Neutrophil (primary cell): ENCODE data around the gene YDJC.
"Not testable (repeated sequence)": the region's sequence is repeated elsewhere in the genome, so short reads cannot be mapped to it uniquely, and the experiment has no call there.

Experiments used
- H3K27ac ChIP-seq: fragments of 200-600 bp; sonication (generic); 2 replicates; pipeline ENCODE4 v1.5.1; 2016; ENCODE audit warnings: mild to moderate bottlenecking, moderate library complexity
- H3K27me3 ChIP-seq: fragments of 200-600 bp; sonication (generic); 2 replicates; pipeline ENCODE4 v1.6.0; 2016; ENCODE audit warnings: mild to moderate bottlenecking
- H3K36me3 ChIP-seq: fragments of 200-600 bp; sonication (generic); 2 replicates; pipeline ENCODE4 v1.5.1; 2017
- H3K4me1 ChIP-seq, 2 experiments: fragments of 200-600 bp in 1 of 2; sonication (generic) in 1 of 2; 1 replicate in 1 of 2; 2 replicates in 1 of 2; pipeline versions ENCODE4 v1.5.1 to v1.6.1; 2013 to 2016; ENCODE audit warnings: low read depth in 1 of 2, low read length in 1 of 2, mild to moderate bottlenecking in 1 of 2, moderate library complexity in 1 of 2; ENCODE audit not compliant: control insufficient read depth in 1 of 2, insufficient read depth in 1 of 2
- H3K4me3 ChIP-seq, 2 experiments: fragments of 200-600 bp in 1 of 2; sonication (generic) in 1 of 2; 1 replicate in 1 of 2; 2 replicates in 1 of 2; pipeline ENCODE4 v1.5.1; 2013 to 2016; ENCODE audit warnings: low read depth in 1 of 2, low read length in 1 of 2, mild to moderate bottlenecking in 1 of 2, moderate library complexity in 1 of 2
- H3K9me3 ChIP-seq: fragments of 200-600 bp; sonication (generic); 2 replicates; pipeline ENCODE4 v1.5.1; 2016
- CTCF ChIP-seq: fragments of 200-600 bp; sonication (generic); IDR thresholded peaks from 2 replicates; pipeline ENCODE4 v1.5.1; 2016; ENCODE audit warnings: antibody characterized with exemption

The YDJC gene

DNA sequence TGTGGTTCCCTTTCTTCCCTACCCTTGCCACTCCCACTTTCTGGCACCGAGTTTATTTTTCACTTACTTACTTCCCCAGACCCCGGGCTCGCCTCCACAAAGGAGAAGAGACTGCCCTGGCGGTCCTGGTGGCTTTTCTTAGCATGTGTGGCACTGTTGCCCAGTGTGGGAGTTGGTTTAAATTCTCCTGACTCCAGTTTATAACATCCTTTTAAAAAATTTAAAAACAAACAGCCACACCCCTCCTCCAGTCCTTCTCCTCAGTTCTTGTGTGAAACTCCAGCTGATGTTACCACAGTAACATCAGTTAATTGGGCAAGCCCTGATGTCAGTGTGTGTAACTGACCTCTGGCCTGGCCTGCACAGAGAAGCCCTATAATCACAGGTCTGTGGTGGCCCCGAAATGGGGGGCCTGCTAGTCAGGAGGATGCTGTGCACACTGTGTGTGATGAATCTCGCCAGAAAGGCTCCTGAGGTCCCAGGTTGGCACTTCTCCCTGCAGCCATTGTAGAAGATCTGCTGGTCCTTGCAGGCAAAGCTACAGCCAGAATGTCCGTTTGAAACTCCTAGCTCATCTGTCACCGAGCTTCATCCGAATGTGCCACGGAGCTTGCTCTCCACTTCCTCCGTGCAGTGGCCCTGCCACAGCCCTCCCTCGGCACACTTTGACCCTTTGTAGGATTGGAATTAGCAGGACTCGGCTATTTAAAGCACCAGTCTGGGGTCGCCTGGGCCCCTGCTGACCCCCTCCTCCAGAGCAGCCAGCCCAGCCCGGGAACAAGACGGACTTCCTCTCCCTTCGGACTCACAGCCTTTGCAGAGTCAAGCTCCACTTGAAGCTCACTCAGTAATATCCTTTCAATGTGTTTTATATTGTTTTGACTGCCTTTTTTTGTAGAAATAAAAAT lies 7.6 kb downstream of the YDJC start:
- H3K4me1 ChIP-seq, result peaks cover 34 to 45% of the 10 kb centered on the region in 2 experiments
- peak overlapping the region; percentile 87 for H3K27ac ChIP-seq
- H3K9me3 ChIP-seq, result no peaks in the 10 kb centered on the region
- peaks cover 9% of the 10 kb centered on the region for H3K36me3 ChIP-seq
- peak overlapping the region; percentile 22 to 25 for H3K4me3 ChIP-seq
- TF ChIP-seq CTCF, result no peak
- no peaks in the 10 kb centered on the region for H3K27me3 ChIP-seq

DNA sequence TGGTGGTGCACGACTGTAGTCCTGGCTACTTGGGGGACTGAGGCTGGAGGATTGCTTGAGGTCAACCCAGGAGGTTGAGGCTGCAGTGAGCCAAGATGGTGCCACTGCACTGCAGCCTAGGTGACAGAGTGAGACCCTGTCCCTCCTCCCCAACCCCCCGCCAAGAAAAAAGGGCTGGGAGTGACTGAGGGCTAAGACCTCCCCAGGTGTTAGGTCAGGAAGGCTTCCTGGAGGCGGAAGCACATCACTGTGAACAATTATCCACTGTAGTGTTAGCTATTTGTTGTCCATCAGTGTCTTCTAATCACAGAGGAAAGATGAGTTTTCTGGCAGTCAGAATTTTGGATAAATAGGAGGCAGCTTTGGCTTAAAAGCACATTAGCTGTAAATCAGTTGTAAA lies 8.8 kb downstream of the YDJC start:
- Histone ChIP-seq H3K27me3 (no peaks in the 10 kb centered on the region), H3K4me1 (peaks cover 34 to 42% of the 10 kb centered on the region in 2 experiments), H3K4me3 (no peak overlapping the region), H3K27ac (peak overlapping the region; percentile 87), H3K36me3 (peaks cover 7% of the 10 kb centered on the region), H3K9me3 (no peaks in the 10 kb centered on the region)
- TF ChIP-seq CTCF, result no peak

DNA sequence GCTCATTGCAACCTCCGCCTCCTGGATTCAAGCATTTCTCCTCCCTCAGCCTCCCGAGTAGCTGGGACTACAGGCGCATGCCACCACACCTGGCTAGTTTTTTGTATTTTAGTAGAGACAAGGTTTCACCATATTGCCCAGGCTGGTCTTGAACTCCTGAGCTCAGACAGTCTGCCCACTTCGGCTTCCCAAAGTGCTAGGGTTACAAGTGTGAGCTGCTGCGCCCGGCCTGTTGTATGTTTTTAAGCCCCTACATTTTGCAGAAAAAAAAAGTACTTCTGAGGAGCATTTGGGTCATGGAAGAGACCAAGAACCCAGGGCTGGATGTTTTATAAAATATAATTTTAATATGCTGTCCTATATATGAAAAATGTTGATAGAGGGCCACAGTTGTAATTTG lies 12.5 kb downstream of the YDJC start:
- H3K27ac ChIP-seq, H3K4me3 ChIP-seq, H3K27me3 ChIP-seq, H3K9me3 ChIP-seq: not testable (repeated sequence)
- H3K4me1 ChIP-seq, result peaks cover 16 to 19% of the 10 kb centered on the region in 2 experiments
- peaks cover 33% of the 10 kb centered on the region for H3K36me3 ChIP-seq

GRCh38 chr22:21615731-21616130 lies 14.1 kb downstream of the YDJC start:
- H3K4me1 ChIP-seq, result peaks cover 2 to 4% of the 10 kb centered on the region in 2 experiments
- H3K27me3 ChIP-seq, result no peaks in the 10 kb centered on the region
- H3K4me3 ChIP-seq, result no peak overlapping the region
- H3K27ac ChIP-seq, result no peak overlapping the region
- no peaks in the 10 kb centered on the region for H3K9me3 ChIP-seq
- peaks cover 47% of the 10 kb centered on the region for H3K36me3 ChIP-seq
- TF ChIP-seq CTCF, result no peak

DNA sequence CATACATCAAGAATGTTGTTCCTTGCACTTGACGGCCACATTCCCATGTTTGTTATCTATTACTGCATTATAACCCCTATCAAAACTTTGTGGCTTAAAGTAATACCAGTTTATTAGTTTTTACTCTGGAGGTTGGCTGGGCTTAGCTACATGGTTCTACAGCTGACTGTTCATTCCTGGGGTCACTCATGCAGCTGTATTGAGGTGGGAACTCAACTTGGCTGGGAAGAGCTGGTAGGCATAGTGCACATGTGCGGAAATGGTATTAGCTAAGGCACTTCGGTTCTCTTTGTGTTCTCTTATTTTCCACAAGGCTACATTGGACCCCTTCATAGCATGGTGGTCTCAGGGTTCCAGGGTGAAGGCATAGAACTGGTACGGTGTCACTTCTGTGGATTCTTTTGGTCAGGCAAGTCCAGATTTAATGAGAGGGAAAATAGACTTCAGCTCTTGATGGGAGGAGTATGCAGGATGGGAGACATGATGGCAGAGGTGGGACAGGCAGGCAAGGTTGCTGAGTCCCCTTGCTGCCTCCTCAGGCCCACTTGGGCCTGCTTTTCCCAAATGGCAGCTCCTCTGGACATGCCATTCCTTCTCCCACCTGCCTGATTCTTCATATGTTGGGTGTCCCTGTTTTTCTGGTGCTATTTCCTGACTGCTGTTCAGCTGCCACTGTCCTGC lies 16.1 kb downstream of the YDJC start:
- Histone ChIP-seq H3K27ac (no peak overlapping the region), H3K36me3 (peaks cover 46% of the 10 kb centered on the region)
- TF ChIP-seq CTCF, result no peak

GRCh38 chr22:21612858-21613257 lies 17.0 kb downstream of the YDJC start:
- no peak overlapping the region for H3K27ac ChIP-seq
- no peaks in the 10 kb centered on the region for H3K9me3 ChIP-seq
- TF ChIP-seq CTCF, result no peak
- H3K36me3 ChIP-seq, result peaks cover 46% of the 10 kb centered on the region
- H3K4me3 ChIP-seq, result no peak overlapping the region
- peaks cover 7 to 8% of the 10 kb centered on the region in 2 experiments for H3K4me1 ChIP-seq
- H3K27me3 ChIP-seq, result no peaks in the 10 kb centered on the region

More for the DNA sequence above, 16.1 kb downstream of the YDJC start:
- H3K4me3 ChIP-seq, result no peak overlapping the region
- H3K4me1 ChIP-seq, result no peaks in the 10 kb centered on the region
- H3K9me3 ChIP-seq, result no peaks in the 10 kb centered on the region
- no peaks in the 10 kb centered on the region for H3K27me3 ChIP-seq
